Parathyroid adenoma (tissue), 2 donors: ENCODE measurements around the gene ANTXR1.

Source experiments
- H2AFZ ChIP-seq: fragments of 300-600 bp; sonication (generic); one replicate; pipeline ENCODE4 v1.7.0; 2017; ENCODE audit warnings: antibody characterized with exemption, mild to moderate bottlenecking
- H3K27ac ChIP-seq: fragments of 300-600 bp; sonication (generic); one replicate; pipeline ENCODE4 v1.7.0; 2017
- H3K27me3 ChIP-seq: fragments of 300-600 bp; sonication (generic); one replicate; pipeline ENCODE4 v1.7.0; 2017; ENCODE audit warnings: low read length; ENCODE audit not compliant: control insufficient read depth, insufficient read depth
- H3K36me3 ChIP-seq: fragments of 300-600 bp; sonication (generic); one replicate; pipeline ENCODE4 v1.7.0; 2017; ENCODE audit warnings: low read length; ENCODE audit not compliant: control insufficient read depth, insufficient read depth
- H3K4me1 ChIP-seq: fragments of 300-600 bp; sonication (generic); one replicate; pipeline ENCODE4 v1.7.0; 2017; ENCODE audit warnings: control low read depth
- H3K4me2 ChIP-seq: fragments of 300-600 bp; sonication (generic); one replicate; pipeline ENCODE4 v1.7.0; 2017; ENCODE audit warnings: low read length
- H3K4me3 ChIP-seq: fragments of 300-600 bp; sonication (generic); one replicate; pipeline ENCODE4 v1.7.0; 2017; ENCODE audit warnings: low read depth, low read length
- H3K79me2 ChIP-seq: fragments of 300-600 bp; sonication (generic); one replicate; pipeline ENCODE4 v1.7.0; 2017; ENCODE audit warnings: control low read depth
- H3K9ac ChIP-seq: fragments of 300-600 bp; sonication (generic); one replicate; pipeline ENCODE4 v1.7.0; 2017; ENCODE audit warnings: mild to moderate bottlenecking
- H3K9me3 ChIP-seq: fragments of 300-600 bp; sonication (generic); one replicate; pipeline ENCODE4 v1.7.0; 2017; ENCODE audit warnings: low read length; ENCODE audit not compliant: control insufficient read depth
- CTCF ChIP-seq: fragments of 300-600 bp; sonication (generic); IDR thresholded peaks from one replicate; pipeline ENCODE4 v1.7.0; 2017; ENCODE audit warnings: antibody characterized with exemption, mild to moderate bottlenecking
- donor health status: primary hyperparathyroidism.

The ANTXR1 gene

DNA sequence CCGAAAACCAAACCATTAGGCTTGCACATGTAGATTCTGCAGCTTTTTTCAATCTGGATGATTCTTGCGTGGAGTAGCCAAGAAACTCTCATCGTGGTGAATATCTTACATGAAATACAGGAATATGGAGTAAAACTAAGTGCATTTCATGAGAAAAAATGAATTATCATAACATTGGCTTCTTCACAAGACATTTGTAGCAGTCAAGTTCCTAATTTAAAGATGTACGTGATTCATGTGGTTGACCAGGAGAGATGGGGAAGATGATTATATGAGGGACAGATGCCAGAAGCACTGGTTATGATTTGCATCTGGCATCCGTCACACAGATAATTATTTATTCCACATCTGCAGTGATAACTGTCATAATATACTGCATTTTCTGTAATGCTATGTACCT lies 90.4 kb downstream of the ANTXR1 start:
- no peak overlapping the region for H3K9ac ChIP-seq
- no peak for TF ChIP-seq CTCF
- H3K9me3 ChIP-seq = no peaks in the 10 kb centered on the region
- no peak overlapping the region for H3K4me3 ChIP-seq
- H3K4me1 ChIP-seq = peaks cover 14% of the 10 kb centered on the region
- H3K27ac ChIP-seq = no peak overlapping the region
- no peaks in the 10 kb centered on the region for H3K79me2 ChIP-seq
- no peak overlapping the region for H2AFZ ChIP-seq
- H3K27me3 ChIP-seq = no peaks in the 10 kb centered on the region
- H3K36me3 ChIP-seq = no peaks in the 10 kb centered on the region
- H3K4me2 ChIP-seq = no peak overlapping the region

DNA sequence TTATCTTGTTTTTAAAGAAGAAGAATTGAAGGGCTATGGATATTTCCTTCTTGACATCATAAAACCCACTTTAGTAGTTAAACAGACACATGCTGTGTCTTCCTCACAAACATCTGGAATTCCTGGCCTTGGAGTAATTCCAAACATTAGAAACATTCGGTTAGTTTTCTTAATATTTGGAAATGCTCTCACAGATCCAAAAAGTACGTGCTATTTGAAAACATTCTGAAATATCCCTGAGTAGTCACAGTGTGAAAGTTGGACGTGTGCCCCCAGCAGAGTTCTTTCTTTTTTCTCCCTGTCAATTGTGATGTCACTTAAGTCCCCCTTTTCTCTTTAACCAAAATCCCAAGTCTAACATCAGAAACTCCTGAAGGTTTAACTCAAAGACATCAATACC lies 91.3 kb downstream of the ANTXR1 start:
- Histone ChIP-seq H3K9ac (no peak overlapping the region), H3K4me3 (no peak overlapping the region), H2AFZ (no peak overlapping the region), H3K9me3 (no peaks in the 10 kb centered on the region), H3K36me3 (no peaks in the 10 kb centered on the region), H3K27me3 (no peaks in the 10 kb centered on the region), H3K79me2 (no peaks in the 10 kb centered on the region), H3K4me2 (no peak overlapping the region), H3K4me1 (peaks cover 14% of the 10 kb centered on the region), H3K27ac (no peak overlapping the region)
- no peak for TF ChIP-seq CTCF

DNA sequence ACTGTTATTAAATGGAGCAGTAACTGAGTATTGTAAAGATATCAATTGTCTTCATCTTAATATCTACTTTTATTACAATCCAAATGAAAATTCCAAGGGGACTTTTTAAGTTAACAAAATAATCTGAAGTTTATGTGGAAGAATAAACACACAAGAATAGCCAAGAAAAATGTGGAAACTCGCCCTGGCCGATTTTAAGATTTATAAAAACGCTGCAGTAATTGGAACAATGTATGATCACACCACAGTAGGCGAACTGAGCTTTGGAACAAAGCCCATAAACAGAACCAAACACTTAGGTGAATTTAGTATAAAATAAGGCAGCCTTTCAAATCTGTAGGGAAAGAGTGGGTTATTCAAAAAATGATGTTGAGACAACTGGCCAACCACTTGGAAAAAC lies 96.3 kb downstream of the ANTXR1 start:
- Histone ChIP-seq H3K79me2 (no peaks in the 10 kb centered on the region), H3K27ac (no peak overlapping the region), H3K36me3 (no peaks in the 10 kb centered on the region), H3K27me3 (no peaks in the 10 kb centered on the region), H3K4me1 (no peaks in the 10 kb centered on the region), H3K9me3 (no peaks in the 10 kb centered on the region), H2AFZ (no peak overlapping the region), H3K4me3 (no peak overlapping the region), H3K4me2 (no peak overlapping the region), H3K9ac (no peak overlapping the region)
- no peak for TF ChIP-seq CTCF

DNA sequence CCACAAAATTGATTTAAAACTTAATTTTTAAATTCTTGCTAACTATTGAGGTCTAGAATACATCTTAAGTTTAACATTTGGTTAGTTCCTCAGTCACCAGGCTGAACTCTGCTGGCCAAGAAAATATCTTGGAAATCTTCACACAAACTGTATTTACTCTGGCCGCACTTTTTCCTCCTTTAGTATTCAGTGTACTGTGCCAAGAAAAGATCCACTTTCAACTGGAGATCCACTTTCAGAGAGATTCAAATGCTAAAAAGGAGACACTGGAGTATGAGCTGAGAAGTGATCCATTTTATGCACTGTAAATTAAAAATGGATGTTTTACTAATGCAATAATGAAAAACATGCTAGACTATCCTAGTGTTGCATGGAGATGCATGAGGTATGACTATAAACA lies 98.1 kb downstream of the ANTXR1 start:
- Histone ChIP-seq H3K27me3 (no peaks in the 10 kb centered on the region), H3K9me3 (no peaks in the 10 kb centered on the region), H3K36me3 (no peaks in the 10 kb centered on the region), H3K9ac (no peak overlapping the region), H3K4me1 (no peaks in the 10 kb centered on the region), H3K27ac (peak overlapping the region; percentile 1), H3K4me2 (no peak overlapping the region), H2AFZ (no peak overlapping the region), H3K4me3 (no peak overlapping the region), H3K79me2 (no peaks in the 10 kb centered on the region)
- TF ChIP-seq CTCF = no peak

DNA sequence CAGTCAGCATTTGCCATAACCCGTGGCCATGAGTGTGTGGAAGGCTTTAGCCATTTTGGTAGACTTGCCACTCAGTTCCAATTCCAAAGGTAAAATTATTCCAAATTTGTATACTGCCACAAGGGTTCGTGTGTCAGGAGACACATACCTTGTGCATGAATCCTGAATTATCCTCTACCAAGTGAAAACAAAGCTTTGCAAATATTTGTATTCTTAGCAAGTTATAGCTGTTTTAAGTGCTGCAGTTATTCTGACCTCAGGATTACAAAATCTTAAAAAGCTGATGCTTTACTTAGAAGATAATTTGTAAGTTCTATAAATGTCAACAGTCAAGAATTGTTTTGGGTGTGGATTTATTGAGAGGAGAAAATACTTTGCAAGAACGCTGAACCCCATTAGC lies 100.6 kb downstream of the ANTXR1 start:
- no peak overlapping the region for H3K4me3 ChIP-seq
- no peaks in the 10 kb centered on the region for H3K4me1 ChIP-seq
- H3K79me2 ChIP-seq = no peaks in the 10 kb centered on the region
- H3K9ac ChIP-seq = no peak overlapping the region
- no peaks in the 10 kb centered on the region for H3K27me3 ChIP-seq
- TF ChIP-seq CTCF = no peak
- no peak overlapping the region for H3K4me2 ChIP-seq
- no peaks in the 10 kb centered on the region for H3K36me3 ChIP-seq
- H2AFZ ChIP-seq = no peak overlapping the region
- H3K9me3 ChIP-seq = no peaks in the 10 kb centered on the region
- H3K27ac ChIP-seq = no peak overlapping the region
